Erythroblast (primary cell): Measurements from ENCODE around the gene LINC00237.

Experiments
- GATA1 ChIP-seq: IDR thresholded peaks from 2 replicates; pipeline ENCODE4 v1.6.1; 2011; ENCODE audit warnings: low read depth, mild to moderate bottlenecking, control low read depth, low read length, moderate library complexity
- POLR2A ChIP-seq: IDR thresholded peaks from 2 replicates; pipeline ENCODE4 v1.6.1; 2011; ENCODE audit warnings: mild to moderate bottlenecking, low read length

DNA sequence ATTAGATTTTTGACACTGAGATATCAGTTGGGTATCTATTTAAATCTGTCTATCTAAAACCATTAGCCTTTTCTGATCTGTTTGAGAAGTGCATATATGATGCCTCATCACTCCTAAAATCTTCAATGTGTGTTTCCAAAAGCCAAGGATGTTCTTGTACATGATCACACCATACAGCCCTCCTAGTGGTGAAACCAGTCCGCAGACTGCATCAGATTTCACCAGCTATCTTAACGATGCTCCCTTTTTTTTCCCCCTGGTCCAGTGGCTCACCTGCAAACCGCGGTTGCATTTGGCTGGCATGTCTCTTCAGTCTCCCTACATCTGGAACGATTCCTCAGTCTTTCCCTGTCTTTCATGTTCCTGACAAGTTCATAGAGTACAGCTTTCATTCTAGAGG, 23.7 kb upstream of the LINC00237 start:
- TF ChIP-seq POLR2A (no peak), GATA1 (no peak)
